Activated CD4-positive, CD25-positive, alpha-beta regulatory T cell treated with anti-CD3 and anti-CD28 coated beads, Interleukin-2, amount 50 U/mL, for 16 hours (primary cell): ENCODE measurements around the gene RYR3.
"Not testable (repeated sequence)": the region's sequence is repeated elsewhere in the genome, so short reads cannot be mapped to it uniquely, and the experiment has no call there.

ENCODE experiments used
- DNase-seq: peaks from one replicate; pipeline ENCODE4 v3.0.0-alpha.2; 2020; ENCODE audit warnings: low read depth, low spot score

The RYR3 gene

DNA sequence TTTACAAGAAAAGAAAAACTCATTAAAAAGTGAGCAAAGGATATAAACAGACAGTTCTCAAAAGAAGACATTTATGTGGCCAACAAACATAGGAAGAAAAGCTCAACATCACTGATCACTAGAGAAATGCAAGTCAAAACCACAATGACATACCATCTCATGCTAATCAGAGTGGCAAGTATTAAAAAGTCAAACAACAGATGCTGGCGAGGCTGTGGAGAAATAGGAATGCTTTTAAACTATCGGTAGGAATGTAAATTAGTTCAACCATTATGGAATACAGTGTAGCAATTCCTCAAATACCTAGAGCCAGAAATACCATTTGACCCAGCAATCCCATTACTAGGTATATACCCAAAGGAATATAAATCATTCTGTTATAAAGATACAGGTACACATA lies 267.1 kb downstream of the RYR3 start:
- DNase-seq = not testable (repeated sequence)

DNA sequence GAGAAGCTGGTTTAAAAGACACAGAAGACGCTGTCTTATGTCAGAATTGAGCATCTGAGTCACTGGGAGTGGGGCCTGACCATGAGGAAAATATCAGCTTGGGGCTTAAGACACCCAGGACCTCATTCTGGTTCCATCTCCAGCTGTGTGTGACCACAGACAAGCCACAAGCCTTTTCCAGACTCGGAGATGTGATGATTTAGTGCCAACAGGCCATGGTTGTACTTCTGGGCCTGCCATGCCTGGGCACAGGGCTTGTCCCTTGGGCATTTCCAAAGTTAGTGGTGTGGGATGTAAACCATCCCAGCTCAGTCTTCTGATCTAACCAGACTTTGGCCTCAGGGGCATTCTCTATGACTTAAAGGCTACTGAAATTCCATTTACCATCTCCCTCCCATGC lies 269.8 kb downstream of the RYR3 start:
- no peak for DNase-seq

DNA sequence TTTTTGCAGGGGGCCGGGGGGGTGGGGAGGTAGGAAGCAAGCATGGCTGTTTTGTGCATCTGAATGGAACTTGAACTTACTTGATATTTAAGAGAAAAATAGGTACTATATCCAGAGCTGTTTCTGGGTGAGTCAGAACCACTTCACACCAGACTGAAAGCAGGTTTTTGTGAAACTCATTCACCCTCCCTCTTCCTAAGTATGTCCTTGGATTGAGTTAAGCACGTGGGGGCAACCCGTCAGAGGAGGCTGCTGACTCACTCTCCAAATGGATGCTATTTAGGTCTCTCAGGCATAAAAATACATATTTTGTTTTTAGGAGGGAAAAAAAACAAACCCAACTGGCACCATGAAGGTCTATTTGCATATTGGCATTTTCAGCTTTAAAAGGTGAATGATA lies 270.3 kb downstream of the RYR3 start:
- DNase-seq = no peak

DNA sequence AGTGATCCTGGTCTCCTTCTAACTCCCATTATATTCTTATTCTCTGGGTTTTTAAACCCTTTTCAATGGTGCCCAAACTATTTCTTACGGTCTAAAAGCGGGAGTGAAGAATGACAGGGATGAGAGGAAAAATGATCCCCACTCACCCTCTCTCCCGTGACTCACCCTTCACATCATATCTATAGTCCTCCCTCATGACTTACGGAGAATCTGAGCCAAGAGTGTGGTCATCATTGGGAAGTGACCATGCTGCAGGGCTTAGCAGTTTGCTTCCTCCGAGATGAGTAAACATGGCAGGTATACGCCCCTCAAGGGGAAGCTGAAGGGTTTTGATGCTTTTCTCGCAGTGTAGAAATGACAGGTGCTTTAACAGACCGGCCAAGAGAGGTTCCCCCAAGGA lies 274.0 kb downstream of the RYR3 start:
- DNase-seq = no peak

DNA sequence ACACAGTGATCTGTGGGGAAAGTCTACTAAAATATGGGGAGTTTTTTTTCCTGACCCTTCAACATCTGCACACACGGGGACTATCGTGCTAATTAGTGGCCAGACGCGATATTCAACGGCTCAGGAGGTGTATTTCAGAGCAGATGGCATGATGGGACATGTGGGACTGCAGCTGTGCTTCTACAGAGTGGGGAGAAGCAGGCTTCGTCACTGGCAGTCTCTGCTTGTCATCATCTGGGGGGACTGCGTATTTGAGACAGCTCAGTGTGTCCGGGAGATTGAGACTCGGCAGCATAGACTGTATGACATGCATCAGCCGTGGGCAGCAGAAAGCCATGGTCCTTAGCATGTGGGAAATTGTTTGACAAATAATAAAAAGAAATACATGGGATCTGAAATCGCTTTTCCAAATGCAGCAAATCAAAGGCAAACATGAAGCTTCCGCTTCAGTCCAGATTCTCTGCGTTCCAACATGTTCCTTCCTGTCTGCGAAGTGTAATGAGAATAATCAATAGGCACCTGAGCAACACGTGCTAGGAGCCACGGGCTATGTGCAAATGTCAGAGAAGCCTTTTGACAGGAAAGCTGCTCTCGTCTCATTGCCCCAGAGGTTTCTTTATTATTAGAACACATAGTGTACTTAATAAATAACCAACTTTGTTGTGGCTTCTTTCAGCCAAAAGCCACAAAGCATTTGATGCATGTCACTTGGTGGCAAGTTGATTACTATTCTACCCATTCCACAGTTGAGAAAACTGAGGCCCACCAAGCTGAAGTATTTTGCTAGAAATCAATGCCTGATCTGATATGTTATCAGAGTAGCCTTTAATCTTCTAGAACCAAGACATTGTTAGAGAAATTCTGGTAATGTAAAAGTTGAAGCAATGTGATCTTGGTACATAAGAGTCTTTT lies 276.3 kb downstream of the RYR3 start:
- no peak for DNase-seq

DNA sequence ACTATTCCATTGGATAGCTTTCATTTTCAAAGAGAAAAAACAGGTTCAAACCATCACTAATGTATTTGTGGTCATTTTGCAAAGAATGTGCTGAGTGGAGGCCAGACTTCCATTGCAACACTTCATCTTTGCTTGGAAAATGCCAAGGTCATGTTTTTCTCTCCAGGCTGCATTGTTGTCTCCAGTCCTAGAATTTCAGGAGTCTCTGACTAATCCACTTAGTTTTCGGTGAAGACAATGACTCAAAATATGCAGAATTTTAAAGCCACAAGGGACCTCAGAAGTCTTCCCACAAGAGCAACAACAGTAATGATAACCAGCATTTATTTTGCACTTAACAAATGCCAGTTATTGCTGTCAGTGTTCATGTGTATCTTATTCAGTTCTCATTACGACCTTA lies 277.0 kb downstream of the RYR3 start:
- DNase-seq = no peak

DNA sequence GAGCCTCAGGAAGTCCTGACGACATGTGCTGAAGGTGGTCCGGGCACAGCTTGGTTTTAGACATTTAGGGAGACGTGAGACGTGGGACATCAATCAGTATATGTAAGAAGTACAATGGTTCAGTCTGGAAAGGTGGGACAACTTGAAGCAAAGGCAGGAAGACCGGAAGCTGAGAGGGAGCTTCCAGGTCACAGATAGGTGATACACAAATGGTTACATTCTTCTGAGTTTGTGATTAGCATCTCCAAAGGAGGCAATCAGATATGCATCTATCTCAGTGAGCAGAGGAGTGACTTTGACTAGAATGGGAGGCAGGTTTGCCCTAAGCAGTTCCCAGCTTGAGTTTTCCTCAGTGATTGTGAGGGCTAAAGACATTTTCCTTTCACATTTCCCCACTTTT lies 282.1 kb downstream of the RYR3 start:
- no peak for DNase-seq

DNA sequence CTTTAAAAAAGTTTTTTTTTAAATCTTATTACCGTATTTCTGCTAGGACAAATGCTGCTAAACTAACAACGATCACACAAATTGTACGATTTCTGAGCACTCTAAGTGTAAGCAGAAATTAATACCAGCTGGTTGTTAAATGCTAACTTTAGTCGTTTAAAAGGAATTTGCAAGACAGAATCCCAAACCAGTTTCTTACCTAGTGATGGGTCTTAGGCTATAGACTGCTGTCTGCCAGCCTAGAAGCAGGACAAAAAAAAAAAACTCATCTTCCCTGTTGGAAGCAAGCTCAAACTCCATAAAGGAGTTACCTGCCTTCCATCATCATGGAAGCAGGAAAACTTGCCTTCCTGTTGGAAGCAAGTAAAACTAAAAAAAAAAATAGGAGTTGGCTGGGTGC lies 287.6 kb downstream of the RYR3 start:
- not testable (repeated sequence) for DNase-seq

DNA sequence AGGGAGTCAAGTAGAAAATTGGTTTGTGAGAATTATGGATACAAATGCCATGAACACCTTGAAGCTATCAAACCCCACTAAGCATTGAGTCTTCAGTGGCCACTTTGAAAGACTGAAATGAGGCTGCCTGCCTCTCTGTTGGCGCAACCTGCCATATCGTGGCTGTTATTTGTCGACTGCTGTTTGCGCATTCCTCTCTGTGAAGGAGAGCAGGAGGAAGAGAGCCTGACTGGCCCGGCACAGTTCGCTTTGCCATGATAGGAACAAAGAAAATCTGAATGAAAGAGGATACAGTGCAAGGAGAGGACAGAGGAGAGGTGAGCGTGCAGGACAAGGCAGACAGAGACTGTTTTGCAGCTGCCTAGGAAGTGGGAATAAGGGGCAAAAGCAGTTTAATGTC lies 289.4 kb downstream of the RYR3 start:
- DNase-seq = no peak

DNA sequence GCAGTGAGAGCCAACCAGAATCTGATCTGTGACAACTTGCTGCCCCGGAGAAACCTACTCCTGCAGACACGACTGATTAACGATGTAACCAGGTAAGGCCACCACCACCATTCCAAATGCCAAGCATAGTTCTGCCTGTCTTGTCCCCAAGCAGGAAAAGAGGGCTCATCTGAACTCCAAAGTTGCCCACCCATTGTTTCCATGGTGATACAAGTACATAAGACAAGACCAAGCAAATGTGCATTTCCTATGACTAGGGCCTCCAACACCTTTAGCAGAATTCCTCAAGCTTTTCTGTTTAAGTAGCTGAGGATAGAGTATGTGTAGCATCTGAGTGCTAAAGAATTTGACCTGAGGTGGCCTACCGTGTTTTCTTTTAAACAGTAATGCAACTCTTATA lies 290.7 kb downstream of the RYR3 start:
- no peak for DNase-seq

DNA sequence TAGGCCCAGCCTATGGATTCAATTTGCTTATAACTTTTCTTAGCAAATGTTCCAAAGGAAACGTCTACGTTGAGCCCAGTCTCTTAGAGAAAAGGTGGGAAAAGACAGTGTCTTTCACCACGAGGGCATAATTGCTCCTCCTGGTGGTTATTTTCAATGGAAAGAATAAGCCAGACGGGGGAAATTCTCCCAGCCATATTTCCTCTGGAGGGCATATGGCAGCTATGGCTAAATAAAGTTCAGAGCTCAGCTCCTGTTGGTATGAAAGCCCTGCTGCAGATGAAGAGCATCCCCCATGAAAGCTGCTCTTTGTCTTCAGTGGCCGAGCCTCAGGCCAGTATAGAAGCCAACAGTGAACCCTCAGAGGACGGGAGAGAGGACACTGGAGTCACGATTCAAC lies 297.9 kb downstream of the RYR3 start:
- no peak for DNase-seq

DNA sequence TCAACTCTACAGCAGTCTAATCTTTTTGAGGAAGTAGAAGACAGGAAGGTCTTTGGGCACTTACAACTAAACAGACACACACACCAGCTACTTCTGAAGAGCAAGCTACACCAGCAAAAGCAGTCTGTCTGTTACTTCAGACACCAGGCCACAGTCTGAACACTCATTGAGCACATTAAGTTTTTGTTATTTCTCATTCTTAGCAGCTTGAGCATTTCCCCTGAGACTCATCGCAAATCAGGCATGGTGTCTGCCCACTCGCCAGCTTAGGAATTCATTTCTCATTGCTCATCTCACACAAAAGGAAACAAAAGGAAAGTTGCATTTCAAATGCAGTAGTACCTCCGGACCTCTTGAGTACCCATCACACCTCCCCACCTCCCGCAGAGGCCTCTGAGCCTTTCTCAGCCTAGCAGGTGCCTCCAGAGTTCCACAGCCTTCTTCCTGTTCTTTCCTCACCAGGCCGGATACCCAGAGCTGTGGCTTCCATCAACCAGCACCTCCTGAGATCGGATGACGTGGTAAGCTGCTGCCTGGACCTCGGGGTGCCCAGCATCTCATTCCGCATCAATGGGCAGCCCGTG lies 302.0 kb downstream of the RYR3 start:
- DNase-seq = no peak

DNA sequence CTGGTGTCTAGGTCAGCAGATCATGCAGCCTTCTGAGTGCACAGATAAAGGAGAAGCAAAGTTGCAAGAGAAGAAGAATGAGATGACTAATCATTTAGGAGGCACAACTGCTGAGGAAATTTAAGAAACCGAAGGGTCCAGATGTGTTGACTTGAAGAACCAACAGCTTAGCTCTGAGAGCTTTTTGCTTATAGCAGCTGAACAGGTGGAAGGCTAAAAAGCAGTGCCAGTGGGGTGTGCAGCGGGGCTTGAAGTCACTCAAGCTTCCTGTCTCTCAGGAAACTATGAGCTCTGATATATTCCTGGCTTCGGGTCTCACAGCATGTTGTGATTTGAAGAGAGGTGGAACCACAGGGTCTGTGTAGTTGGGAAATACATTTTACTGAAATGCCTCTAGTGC lies 305.7 kb downstream of the RYR3 start:
- no peak for DNase-seq

DNA sequence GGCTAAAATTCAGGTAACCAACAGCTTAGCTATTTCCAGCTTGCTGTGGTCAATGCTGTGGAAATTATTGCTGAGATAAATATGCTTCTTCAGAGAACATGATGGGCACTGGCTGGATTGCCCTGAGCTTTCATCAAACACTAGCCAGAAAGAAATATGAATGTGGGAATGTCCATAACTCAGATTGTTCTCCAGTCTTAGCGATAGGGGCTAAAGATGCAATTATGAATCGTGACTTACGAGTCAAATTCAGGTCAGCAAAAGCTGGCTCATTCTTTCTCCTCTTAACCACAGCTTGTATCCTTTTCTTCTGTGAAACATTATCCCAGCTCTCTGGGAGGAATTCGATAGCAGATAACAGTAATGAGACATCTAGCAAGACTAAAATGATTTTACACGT lies 307.6 kb downstream of the RYR3 start:
- no peak for DNase-seq

DNA sequence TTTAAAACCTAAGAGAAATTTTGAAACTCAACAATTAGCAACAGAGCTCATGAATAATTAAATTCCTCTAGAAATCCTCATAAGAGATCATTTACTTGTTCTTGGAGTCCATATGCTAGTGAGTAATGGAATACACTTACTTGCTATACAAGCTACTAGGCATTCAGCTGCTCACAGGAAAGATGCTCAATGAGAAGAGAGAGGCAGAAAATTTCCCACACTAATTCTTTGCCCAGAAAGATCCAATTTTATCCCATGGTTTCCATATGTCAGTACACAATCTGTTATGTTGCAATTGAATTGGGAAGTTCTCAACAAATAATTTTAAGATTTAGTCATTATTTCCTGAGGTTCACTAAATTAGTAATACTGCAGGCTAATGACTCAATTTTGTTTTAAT lies 310.4 kb downstream of the RYR3 start:
- no peak for DNase-seq

DNA sequence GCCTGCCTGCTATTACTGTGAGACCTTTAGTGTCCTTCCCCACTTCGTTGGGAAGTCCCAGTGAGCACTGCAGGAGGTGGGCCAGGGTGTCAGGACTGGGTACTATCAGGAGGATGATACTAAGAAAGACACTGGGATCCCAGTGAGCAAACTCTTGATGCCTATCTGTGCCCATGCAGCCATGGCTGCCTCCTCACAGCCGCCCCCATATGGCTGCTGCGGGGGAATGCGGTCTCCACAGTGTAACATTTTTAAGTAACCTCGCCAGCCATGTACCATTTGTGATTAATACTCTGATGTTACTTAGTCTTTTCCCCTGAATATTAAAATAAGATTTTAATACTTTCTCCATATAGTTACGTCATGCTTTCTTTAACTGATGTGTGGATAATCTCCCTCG lies 312.2 kb downstream of the RYR3 start:
- no peak for DNase-seq

DNA sequence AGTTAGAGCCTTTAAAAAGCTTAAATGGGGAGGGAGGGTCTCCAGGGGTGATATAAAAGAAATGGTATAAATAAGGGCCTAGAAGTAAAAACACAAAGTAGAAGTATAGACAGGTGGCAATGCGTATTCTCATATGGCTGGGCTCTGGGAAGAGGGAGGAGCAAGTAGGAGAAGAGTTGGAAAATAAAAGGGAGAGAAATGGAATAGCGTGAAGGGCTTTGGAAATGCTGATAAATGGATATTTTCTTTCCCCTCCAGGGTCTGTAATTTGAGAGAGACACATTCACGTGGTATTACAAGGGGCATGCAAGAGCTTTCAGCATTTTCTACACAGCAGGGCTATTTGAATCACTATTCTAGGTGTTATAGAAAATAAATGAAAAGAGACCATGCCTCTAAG lies 313.7 kb downstream of the RYR3 start:
- DNase-seq = no peak

DNA sequence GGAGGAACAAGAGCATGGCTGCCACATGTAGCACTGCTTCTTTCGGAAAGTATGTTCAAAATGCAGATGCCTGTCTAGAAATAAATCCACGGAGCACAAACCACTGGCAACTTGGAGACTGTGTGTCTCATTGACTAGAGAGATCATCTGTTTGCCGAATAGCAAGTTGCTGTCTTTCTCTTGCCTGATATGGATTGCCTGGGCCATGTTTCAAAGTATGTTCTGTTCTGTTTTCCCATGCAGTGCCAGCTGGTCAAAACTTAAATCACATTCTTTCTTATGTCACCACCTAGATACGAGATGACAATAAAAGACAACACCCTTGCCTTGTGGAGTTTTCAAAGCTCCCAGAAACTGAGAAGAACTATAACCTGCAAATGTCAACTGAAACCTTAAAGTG lies 318.9 kb downstream of the RYR3 start:
- no peak for DNase-seq

DNA sequence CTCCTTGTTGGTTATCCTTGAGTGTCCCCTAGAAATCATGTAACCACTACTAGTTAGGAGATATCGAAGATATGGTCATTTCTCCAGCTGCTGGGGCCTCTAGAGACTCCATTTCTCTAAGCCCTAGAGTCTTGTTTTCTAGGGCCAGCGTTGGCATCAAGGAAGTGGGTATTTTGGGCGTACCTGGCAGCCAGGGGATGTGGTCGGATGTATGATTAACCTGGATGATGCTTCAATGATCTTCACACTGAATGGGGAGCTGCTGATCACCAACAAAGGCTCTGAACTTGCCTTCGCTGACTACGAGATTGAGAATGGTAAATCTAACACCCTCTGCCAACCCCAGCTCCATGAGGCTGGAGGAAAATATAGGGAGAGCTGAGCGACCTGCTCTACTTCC lies 325.5 kb downstream of the RYR3 start:
- DNase-seq = no peak

DNA sequence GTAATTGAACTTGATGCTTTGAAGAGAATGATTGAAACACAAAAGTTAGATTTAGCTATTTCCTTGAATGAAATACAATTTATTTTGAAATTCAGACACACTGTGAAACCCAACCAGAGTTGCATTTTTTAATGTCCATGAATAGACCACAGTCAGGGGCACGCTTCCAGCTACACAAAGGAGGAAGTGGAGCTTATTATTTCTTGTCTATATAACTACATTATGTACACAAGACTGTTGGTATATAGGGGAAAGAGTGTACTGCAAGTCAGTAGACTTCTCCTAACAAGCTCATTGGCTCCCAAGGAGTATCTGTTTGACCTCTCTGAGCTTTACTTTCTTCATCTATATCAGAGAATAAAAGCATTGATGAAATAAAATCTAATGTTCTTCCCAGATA lies 326.2 kb downstream of the RYR3 start:
- DNase-seq = no peak

DNA sequence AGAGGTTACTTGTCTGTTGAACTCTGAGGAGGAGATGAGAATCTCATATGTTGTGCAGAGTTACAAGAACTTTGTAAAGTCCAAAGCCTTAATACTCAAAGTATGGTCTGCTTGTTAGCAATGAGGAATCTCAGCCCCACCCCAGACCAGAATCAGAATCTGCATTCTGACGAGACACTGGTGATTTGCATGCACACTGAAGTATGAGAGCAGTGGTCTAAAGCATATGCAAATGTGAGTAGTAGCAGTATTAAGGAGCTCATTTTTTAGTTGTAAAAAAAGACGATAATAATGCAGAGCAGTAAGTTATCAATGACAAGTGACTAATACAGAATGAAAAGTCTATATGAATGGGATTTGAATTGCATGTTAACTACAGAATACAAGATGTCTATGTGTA lies 327.7 kb downstream of the RYR3 start:
- DNase-seq = no peak

DNA sequence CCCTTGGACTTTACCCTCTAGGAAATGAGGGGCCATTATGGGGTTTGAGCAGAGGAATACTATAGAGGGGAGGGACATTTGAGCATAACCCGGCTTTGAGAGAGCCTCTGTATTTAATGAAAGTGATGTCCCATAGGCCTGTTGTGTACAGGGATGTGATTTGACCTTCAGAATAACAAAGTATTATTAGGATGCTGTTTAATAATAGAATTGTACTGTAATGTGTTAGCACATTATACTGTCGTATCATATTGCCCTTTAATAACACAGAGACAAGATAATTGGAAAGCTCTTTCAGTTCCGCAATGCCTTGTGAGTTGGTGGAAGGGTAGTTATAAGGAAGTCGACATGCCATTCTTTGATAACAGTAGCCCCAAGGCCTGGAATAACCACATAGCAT lies 328.3 kb downstream of the RYR3 start:
- no peak for DNase-seq

DNA sequence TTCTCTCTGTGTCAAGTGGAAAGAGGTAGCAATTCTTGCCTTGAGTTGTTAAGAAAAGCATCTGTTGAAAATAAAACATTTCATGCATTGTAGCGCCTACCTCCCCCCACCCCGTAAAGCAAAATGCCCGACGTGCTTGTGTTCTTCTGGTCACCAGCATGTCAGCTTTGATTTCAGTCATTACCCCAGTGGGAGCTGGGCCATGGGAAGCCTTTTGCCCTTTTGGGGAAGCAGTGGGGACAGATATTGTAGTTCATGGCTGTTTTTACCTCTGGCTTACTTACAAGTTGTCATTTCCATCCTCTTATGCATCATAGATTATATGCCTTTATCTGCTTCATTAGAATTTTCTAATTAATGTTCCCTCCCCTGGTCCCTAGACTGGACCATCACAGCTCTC lies 328.7 kb downstream of the RYR3 start:
- no peak for DNase-seq

DNA sequence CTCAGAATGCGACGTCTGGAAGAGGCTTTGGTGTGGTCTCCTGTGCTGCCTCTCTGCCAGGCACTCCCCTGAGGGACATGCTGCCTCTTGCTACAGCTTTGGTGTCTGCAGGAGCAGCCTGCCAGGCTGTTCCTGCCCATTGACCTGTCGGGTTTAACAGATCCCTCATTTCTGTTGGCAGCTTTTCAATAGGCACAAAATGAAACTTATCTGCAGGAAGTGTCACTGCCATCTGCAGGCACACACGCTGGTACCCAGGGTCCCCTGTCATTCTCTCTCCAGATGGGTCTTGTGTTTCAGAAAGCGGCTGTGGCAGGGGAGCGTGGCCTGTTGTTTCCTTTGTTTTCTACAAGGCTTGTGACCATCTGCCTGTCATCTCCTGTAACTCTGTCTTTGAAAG lies 329.2 kb downstream of the RYR3 start:
- DNase-seq = no peak
